ENCODE results near the gene ATP2B2. TPM values are rescaled to one million over a fixed set of nuclear protein-coding genes. Genes with fewer than 3 reads are reported as not detected.

The ATP2B2 gene
- total and polyA plus RNA-seq, 9 of the 15 experiments (the other 6 are each of a cell fraction or from before 2014, with no cell fraction given) = 0.06 TPM; not detected in 8

GRCh38 chr3:10547841-10548783 lies 42.7 kb upstream of the ATP2B2 start (continued):
- no peak for TF ChIP-seq CTCF (IDR thresholded peaks at IDR 0.05 in 2 of 3, conservative IDR thresholded peaks at IDR 0.05 in 1 of 3; ENCODE audit: insufficient read depth in 2 of 3, low read depth in 1 of 3, low read length in 3 of 3)
- TF ChIP-seq BRCA1 (IDR thresholded peaks at IDR 0.05) = no peak
- TF ChIP-seq BRCA1 (CRISPR knock-in tag; IDR thresholded peaks at IDR 0.05) = no peak
- TF ChIP-seq MEIS2 (IDR thresholded peaks at IDR 0.05; ENCODE audit: partially characterized antibody) = peak; percentile 33
- TF ChIP-seq THAP7 (CRISPR knock-in tag; IDR thresholded peaks at IDR 0.05) = no peak
- no peak for TF ChIP-seq CUX1 (CRISPR knock-in tag; IDR thresholded peaks at IDR 0.05)
- TF ChIP-seq ZNF212 (CRISPR knock-in tag; IDR thresholded peaks at IDR 0.05) = no peak
- no peak for TF ChIP-seq ZBTB43 (CRISPR knock-in tag; IDR thresholded peaks at IDR 0.05)
- TF ChIP-seq MNT (conservative IDR thresholded peaks at IDR 0.05) = no peak
- TF ChIP-seq NFIC (IDR thresholded peaks at IDR 0.05) = no peak
